Heart left ventricle (tissue), 16 donors: ENCODE results near the gene ZNF446. TPM values are rescaled to one million over a fixed set of nuclear protein-coding genes. Genes with fewer than 3 reads are reported as not detected.
A peak's percentile ranks its signal among the peaks of the same experiment; 100 is the strongest.
"Not testable (repeated sequence)": the region's sequence is repeated elsewhere in the genome, so short reads cannot be mapped to it uniquely, and the experiment has no call there.

Experiments
- ATAC-seq, 4 donors: fragments of 200-7000 bp; cut with Tn5 transposase; one replicate each; pipeline ENCODE4 v1.9.1; 2020 to 2022; ENCODE audit warnings: moderate library complexity in 4 of 4, mild to moderate bottlenecking in 3 of 4, moderate number of reproducible peaks in 1 of 4
- DNase-seq, 5 donors: peaks; one replicate each; pipeline ENCODE4 v3.0.0-alpha.2; 2020
- H3K27ac ChIP-seq, 12 donors: fragments of 200-600 bp; sonication (generic) in 4 of 12; one replicate each; pipeline versions ENCODE4 v1.5.0 to v1.8.0; 2016 to 2022; ENCODE audit warnings: mild to moderate bottlenecking in 2 of 12
- H3K27me3 ChIP-seq, 9 donors: fragments of 200-600 bp; sonication (generic) in 2 of 9; one replicate each; pipeline versions ENCODE4 v1.5.1 to v1.8.0; 2016 to 2022; ENCODE audit warnings: mild to moderate bottlenecking in 3 of 9
- H3K36me3 ChIP-seq, 9 donors: fragments of 200-600 bp; sonication (generic) in 2 of 9; one replicate each; pipeline versions ENCODE4 v1.5.0 to v1.8.0; 2018 to 2022; ENCODE audit warnings: mild to moderate bottlenecking in 2 of 9
- H3K4me1 ChIP-seq, 12 donors: fragments of 200-600 bp; sonication (generic) in 4 of 12; one replicate each; pipeline versions ENCODE4 v1.5.0 to v1.8.0; 2016 to 2022; ENCODE audit warnings: mild to moderate bottlenecking in 3 of 12
- H3K4me3 ChIP-seq, 12 donors: fragments of 200-600 bp; sonication (generic) in 4 of 12; one replicate each; pipeline versions ENCODE4 v1.5.0 to v1.8.0; 2017 to 2022; ENCODE audit warnings: mild to moderate bottlenecking in 9 of 12, moderate library complexity in 4 of 12
- H3K9me3 ChIP-seq, 12 donors: fragments of 200-600 bp; sonication (generic) in 4 of 12; one replicate each; pipeline versions ENCODE4 v1.5.0 to v1.8.0; 2016 to 2022; ENCODE audit warnings: mild to moderate bottlenecking in 1 of 12
- POLR2A ChIP-seq, 2 donors: fragments of 450-650 bp; IDR thresholded peaks; one replicate each; pipeline ENCODE4 v1.6.1; 2017; ENCODE audit warnings: antibody characterized with exemption in 2 of 2, mild to moderate bottlenecking in 2 of 2, moderate library complexity in 2 of 2
- WGBS, 4 donors: extraction: QIAGEN DNeasy Blood & Tissue Kit in 2 of 4; methylation state at CpG; one replicate each; pipeline versions ENCODE4 v1.1.5 to v1.1.7; 2013 to 2018; 5-methylcytosine and 5-hydroxymethylcytosine counted together
- intact Hi-C, 10 donors: fragments of 100-400 bp; cut with DNase I; formaldehyde crosslinking; loops; one replicate each; pipeline versions ENCODE4 v1.11.1 to v1.14.2; 2022
- polyA plus RNA-seq, 2 donors: library from polyadenylated mRNA; stranded (reverse); fragments of 200-250 nt; gene quantifications; one replicate each; pipeline ENCODE4 v1.2.3, GENCODE V29; 2013
- total RNA-seq, 9 donors: library from RNA; depleted of rRNA in 2 of 9; stranded (reverse); fragments of >200 nt in 2 of 9; fragmentation: NEBNext Ultra II Directional in 3 of 9; extraction: Animal tissue kit (Norgen Biotek cat#: 25700) in 3 of 9; gene quantifications; one replicate each; pipeline versions ENCODE4 v1.1.0 to v1.2.4, GENCODE V29; 2016 to 2023
- TF ChIP-seq, protein P1 (sequence below), 12 donors: fragments of 200-600 bp; sonication (generic) in 4 of 12; IDR thresholded peaks; one replicate each; pipeline versions ENCODE4 v1.5.0 to v1.8.0; 2018 to 2022; ENCODE audit warnings: antibody characterized with exemption in 12 of 12, mild to moderate bottlenecking in 5 of 12
- donor health status: ischemic (EF 13 %, LVEDD 7.1; RV severe dilation, severe dysfunction).
- donor health status: healthy with polysubstance abuse.
- donor health status: DM: no; HTN: yes; CAD: no.
- donor health status: DM: no; HTN: no; CAD: no.
- donor health status: ischemic (EF 25% LVEDD 6.9; RV normal size, moderate dysfunction).
- donor health status: ischemic (EF 25% LVEDD 5.7; RV mildly dilated, moderate dysfunction).
- donor health status: healthy.
- donor health status: DM: yes; HTN: yes; CAD: no.
- donor health status: ischemic (EF 35%, LVEDD 5.7; RV mildly dilated, moderate dysfunction).
- donor health status: nonischemic (EF 11% LVEDD 7.7; RV severe dilation, severe dysfunction).
- donor health status: DM: yes; HTN: yes; CAD: no.
- donor health status: PGD.
- donor health status: ischemic (EF 29% LVEDD 5.4; RV normal size, mild dysfunction).
- donor health status: nonischemic (EF 23%, LVEDD 6.1; RV moderate dilation, normal function).

Gene ZNF446
- total and polyA plus RNA-seq, 11 donors = 4.3 to 9.3 (median 6.0) TPM

GRCh38 chr19:58499021-58499927 lies 23.1 kb downstream of the ZNF446 start:
- intact Hi-C loops = loop anchor here in 2 of 10 donors (1.0 kb wide), 1 partner anchor 23 kb away; the partner anchor contains the start of gene ZNF446 (in 2 of the 2)
- H3K4me1 ChIP-seq = peaks cover 0 to 27% (median 22%) of the 10 kb centered on the region in 12 donors
- peak overlapping the region; percentile 30 to 88 (median 82) for H3K27ac ChIP-seq
- H3K9me3 ChIP-seq = no peaks in the 10 kb centered on the region
- no peaks in the 10 kb centered on the region for H3K36me3 ChIP-seq
- H3K4me3 ChIP-seq = peak overlapping the region; percentile 13 to 79 (median 62)
- TF ChIP-seq, protein P1, sequence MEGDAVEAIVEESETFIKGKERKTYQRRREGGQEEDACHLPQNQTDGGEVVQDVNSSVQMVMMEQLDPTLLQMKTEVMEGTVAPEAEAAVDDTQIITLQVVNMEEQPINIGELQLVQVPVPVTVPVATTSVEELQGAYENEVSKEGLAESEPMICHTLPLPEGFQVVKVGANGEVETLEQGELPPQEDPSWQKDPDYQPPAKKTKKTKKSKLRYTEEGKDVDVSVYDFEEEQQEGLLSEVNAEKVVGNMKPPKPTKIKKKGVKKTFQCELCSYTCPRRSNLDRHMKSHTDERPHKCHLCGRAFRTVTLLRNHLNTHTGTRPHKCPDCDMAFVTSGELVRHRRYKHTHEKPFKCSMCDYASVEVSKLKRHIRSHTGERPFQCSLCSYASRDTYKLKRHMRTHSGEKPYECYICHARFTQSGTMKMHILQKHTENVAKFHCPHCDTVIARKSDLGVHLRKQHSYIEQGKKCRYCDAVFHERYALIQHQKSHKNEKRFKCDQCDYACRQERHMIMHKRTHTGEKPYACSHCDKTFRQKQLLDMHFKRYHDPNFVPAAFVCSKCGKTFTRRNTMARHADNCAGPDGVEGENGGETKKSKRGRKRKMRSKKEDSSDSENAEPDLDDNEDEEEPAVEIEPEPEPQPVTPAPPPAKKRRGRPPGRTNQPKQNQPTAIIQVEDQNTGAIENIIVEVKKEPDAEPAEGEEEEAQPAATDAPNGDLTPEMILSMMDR (IDR thresholded peaks at IDR 0.05) = peak in 6 of 12 donors; percentile 8 to 42 (median 26)
- peak in 1 of 2 donors; percentile 65 for TF ChIP-seq POLR2A (IDR thresholded peaks at IDR 0.05)
- ATAC-seq (peak; percentile 97 to 99 (median 98)), DNase-seq (peak; percentile 99 to 100 (median 100))
- 1 to 12% (median 2%) methylated on average over 5 to 60 of the region's 60 CpGs for WGBS, 4 donors
- H3K27me3 ChIP-seq = no peaks in the 10 kb centered on the region

DNA sequence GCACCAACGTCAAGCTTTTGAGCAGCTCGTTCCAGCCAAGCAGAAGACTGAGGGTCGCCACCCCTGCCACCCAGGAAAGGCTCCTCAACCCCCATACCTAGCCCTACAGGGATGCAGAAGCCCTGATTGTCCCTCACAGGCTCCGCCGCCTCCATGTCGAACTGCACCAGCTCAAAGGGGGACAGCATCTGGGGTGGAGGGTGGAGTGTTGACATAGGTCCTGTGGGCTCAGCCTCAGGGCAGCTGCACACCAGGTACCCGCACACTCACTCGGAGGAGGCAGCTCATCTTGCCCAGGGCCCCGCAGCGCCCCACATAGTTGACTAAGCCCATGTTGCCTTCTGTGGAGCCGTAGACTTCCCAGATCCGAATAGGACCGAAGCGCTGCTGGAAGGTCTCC lies 24.1 kb downstream of the ZNF446 start:
- H3K9me3 ChIP-seq = no peaks in the 10 kb centered on the region
- no peak for DNase-seq
- H3K27me3 ChIP-seq = no peaks in the 10 kb centered on the region
- no peaks in the 10 kb centered on the region for H3K36me3 ChIP-seq
- TF ChIP-seq, protein P1 (IDR thresholded peaks at IDR 0.05) = no peak
- no peak for TF ChIP-seq POLR2A (IDR thresholded peaks at IDR 0.05)
- H3K27ac ChIP-seq = peak overlapping the region in 2 of 12 donors; percentile 85
- peaks cover 0 to 27% (median 22%) of the 10 kb centered on the region in 12 donors for H3K4me1 ChIP-seq
- ATAC-seq = no peak
- peak overlapping the region in 10 of 12 donors; percentile 49 to 79 (median 66) for H3K4me3 ChIP-seq
- WGBS, 4 donors = 67 to 96% (median 93%) methylated on average over 2 to 14 of the region's 14 CpGs
- intact Hi-C loops = no loop called here

- H3K27me3 ChIP-seq, H3K36me3 ChIP-seq, intact Hi-C loops, H3K9me3 ChIP-seq, ATAC-seq, DNase-seq, H3K4me3 ChIP-seq, H3K27ac ChIP-seq, H3K4me1 ChIP-seq: not testable (repeated sequence)
- 71 to 79% (median 76%) methylated on average over 7 to 8 of the region's 8 CpGs for WGBS, 4 donors
These were observed 31.6 kb downstream of the ZNF446 start for GRCh38 chr19:58507602-58508223.

- H3K9me3 ChIP-seq = no peaks in the 10 kb centered on the region
- WGBS, 4 donors = 82 to 93% (median 87%) methylated on average over 11 of the region's 11 CpGs
These were observed 33.6 kb downstream of the ZNF446 start for GRCh38 chr19:58509731-58510083.

More at GRCh38 chr19:58509731-58510083, 33.6 kb downstream of the ZNF446 start:
- H3K36me3 ChIP-seq = peaks cover 0 to 8% (median 0%) of the 10 kb centered on the region in 9 donors
- no peak overlapping the region for H3K4me3 ChIP-seq
- ATAC-seq = no peak
- intact Hi-C loops = loop anchor here in 1 of 10 donors (5.0 kb wide), 1 partner anchor 292 kb away; no protein-coding TSS in a partner anchor
- TF ChIP-seq, protein P1 (IDR thresholded peaks at IDR 0.05) = no peak
- TF ChIP-seq POLR2A (IDR thresholded peaks at IDR 0.05) = no peak
- DNase-seq = no peak
- peaks cover 0 to 14% (median 7%) of the 10 kb centered on the region in 12 donors for H3K4me1 ChIP-seq
- H3K27ac ChIP-seq = no peak overlapping the region
- H3K27me3 ChIP-seq = no peaks in the 10 kb centered on the region
